A549 (cell line): ENCODE measurements around the gene MTA3.

Source experiments
- CTCF ChIP-seq: fragments of >200 bp; sonication (Bioruptor Twin); formaldehyde crosslinking; IDR thresholded peaks from 3 replicates; pipeline ENCODE4 v1.5.1; 2016
- EP300 ChIP-seq, 2 experiments: fragments of >200 bp; sonication (Bioruptor Twin); formaldehyde crosslinking; IDR thresholded peaks; 2 replicates in 1 of 2; 3 replicates in 1 of 2; pipeline ENCODE4 v1.6.1; 2016 to 2017
- HOXB13 ChIP-seq: fragments of 250-450 bp; sonication (Bioruptor Pico); IDR thresholded peaks from 2 replicates; pipeline ENCODE4 v1.5.0; 2020; ENCODE audit warnings: low read depth, mild to moderate bottlenecking, moderate library complexity
- JUN ChIP-seq, 2 experiments: fragments of >200 bp; sonication (Bioruptor Twin); formaldehyde crosslinking; IDR thresholded peaks; 2 replicates in 1 of 2; 3 replicates in 1 of 2; pipeline ENCODE4 v1.6.1; 2016 to 2017
- MAX ChIP-seq: IDR thresholded peaks from 2 replicates; pipeline ENCODE4 v1.6.1; 2012
- NR3C1 ChIP-seq: fragments of >200 bp; sonication (Bioruptor Twin); formaldehyde crosslinking; IDR thresholded peaks from 3 replicates; pipeline ENCODE4 v1.6.1; 2017
- TP53 ChIP-seq: fragments of 250-450 bp; sonication (Bioruptor Pico); IDR thresholded peaks from 2 replicates; pipeline ENCODE4 v1.5.0; 2021; ENCODE audit warnings: mild to moderate bottlenecking, moderate library complexity

- no peak for TF ChIP-seq CTCF
- no peak for TF ChIP-seq JUN (IDR thresholded peaks at IDR 0.05)
- no peak for TF ChIP-seq NR3C1
- TF ChIP-seq TP53, result no peak
- TF ChIP-seq MAX, result no peak
- TF ChIP-seq EP300 (IDR thresholded peaks at IDR 0.05), result no peak
- TF ChIP-seq HOXB13 (CRISPR knock-in tag), result no peak
These were observed 89.9 kb downstream of the MTA3 start for GRCh38 chr2:42658306-42658705.
